ENCODE measurements around the gene GAP43.

Gene GAP43

GRCh38 chr3:115702598-115702997 is 79.3 kb downstream of the GAP43 start:
- no peak overlapping the region for H3K27ac ChIP-seq
- no peaks in the 10 kb centered on the region for H3K27me3 ChIP-seq (ENCODE audit: insufficient read depth, low read depth, severe bottlenecking)
- no peaks in the 10 kb centered on the region for H3K9me3 ChIP-seq (ENCODE audit: severe bottlenecking)
- no peaks in the 10 kb centered on the region for H3K36me3 ChIP-seq
- H3K4me3 ChIP-seq (ENCODE audit: low read depth, low read length) = no peak overlapping the region
- TF ChIP-seq, protein P1, sequence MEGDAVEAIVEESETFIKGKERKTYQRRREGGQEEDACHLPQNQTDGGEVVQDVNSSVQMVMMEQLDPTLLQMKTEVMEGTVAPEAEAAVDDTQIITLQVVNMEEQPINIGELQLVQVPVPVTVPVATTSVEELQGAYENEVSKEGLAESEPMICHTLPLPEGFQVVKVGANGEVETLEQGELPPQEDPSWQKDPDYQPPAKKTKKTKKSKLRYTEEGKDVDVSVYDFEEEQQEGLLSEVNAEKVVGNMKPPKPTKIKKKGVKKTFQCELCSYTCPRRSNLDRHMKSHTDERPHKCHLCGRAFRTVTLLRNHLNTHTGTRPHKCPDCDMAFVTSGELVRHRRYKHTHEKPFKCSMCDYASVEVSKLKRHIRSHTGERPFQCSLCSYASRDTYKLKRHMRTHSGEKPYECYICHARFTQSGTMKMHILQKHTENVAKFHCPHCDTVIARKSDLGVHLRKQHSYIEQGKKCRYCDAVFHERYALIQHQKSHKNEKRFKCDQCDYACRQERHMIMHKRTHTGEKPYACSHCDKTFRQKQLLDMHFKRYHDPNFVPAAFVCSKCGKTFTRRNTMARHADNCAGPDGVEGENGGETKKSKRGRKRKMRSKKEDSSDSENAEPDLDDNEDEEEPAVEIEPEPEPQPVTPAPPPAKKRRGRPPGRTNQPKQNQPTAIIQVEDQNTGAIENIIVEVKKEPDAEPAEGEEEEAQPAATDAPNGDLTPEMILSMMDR (IDR thresholded peaks at IDR 0.05; ENCODE audit: low read depth, low read length) = no peak
- no peak for DNase-seq

GRCh38 chr3:115704661-115705338 is 81.5 kb downstream of the GAP43 start:
- H3K27me3 ChIP-seq (ENCODE audit: insufficient read depth, low read depth, severe bottlenecking) = no peaks in the 10 kb centered on the region
- no peak overlapping the region for H3K27ac ChIP-seq
- TF ChIP-seq, protein P1 (IDR thresholded peaks at IDR 0.05; ENCODE audit: low read depth, low read length) = no peak
- no peak overlapping the region for H3K4me3 ChIP-seq (ENCODE audit: low read depth, low read length)
- DNase-seq = no peak
- H3K9me3 ChIP-seq (ENCODE audit: severe bottlenecking) = no peaks in the 10 kb centered on the region
- no peaks in the 10 kb centered on the region for H3K36me3 ChIP-seq

- H3K9me3 ChIP-seq (ENCODE audit: severe bottlenecking) = no peaks in the 10 kb centered on the region
- TF ChIP-seq, protein P1 (IDR thresholded peaks at IDR 0.05; ENCODE audit: low read depth, low read length) = no peak
- no peaks in the 10 kb centered on the region for H3K36me3 ChIP-seq
- no peaks in the 10 kb centered on the region for H3K27me3 ChIP-seq (ENCODE audit: insufficient read depth, low read depth, severe bottlenecking)
- DNase-seq = no peak
- H3K4me3 ChIP-seq (ENCODE audit: low read depth, low read length) = no peak overlapping the region
- no peak overlapping the region for H3K27ac ChIP-seq
Observed at GRCh38 chr3:115706311-115706829, 83.1 kb downstream of the GAP43 start.

DNA sequence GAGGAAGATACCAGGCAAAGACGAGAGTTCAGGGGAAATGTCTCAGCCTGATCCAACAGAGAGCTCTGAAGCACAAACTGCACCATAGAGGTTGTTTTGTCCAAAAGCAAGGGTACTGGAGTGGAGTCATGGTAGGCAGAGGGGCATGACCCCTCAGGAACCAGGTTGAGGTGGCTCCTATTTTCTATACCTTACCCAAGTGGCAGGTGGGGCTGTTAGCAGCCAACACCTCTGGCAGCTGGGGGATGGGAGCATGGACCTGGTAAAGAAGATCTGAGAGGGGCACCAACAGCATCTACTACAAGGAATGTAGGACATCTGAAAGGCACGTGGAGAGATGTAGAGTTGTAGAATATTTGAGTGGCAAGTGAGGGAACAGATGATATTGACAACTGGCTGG is 85.2 kb downstream of the GAP43 start:
- H3K27ac ChIP-seq = no peak overlapping the region
- H3K27me3 ChIP-seq (ENCODE audit: insufficient read depth, low read depth, severe bottlenecking) = no peaks in the 10 kb centered on the region
- TF ChIP-seq, protein P1 (IDR thresholded peaks at IDR 0.05; ENCODE audit: low read depth, low read length) = no peak
- no peaks in the 10 kb centered on the region for H3K36me3 ChIP-seq
- no peak overlapping the region for H3K4me3 ChIP-seq (ENCODE audit: low read depth, low read length)
- no peak for DNase-seq
- no peaks in the 10 kb centered on the region for H3K9me3 ChIP-seq (ENCODE audit: severe bottlenecking)

- no peaks in the 10 kb centered on the region for H3K9me3 ChIP-seq (ENCODE audit: severe bottlenecking)
- TF ChIP-seq, protein P1 (IDR thresholded peaks at IDR 0.05; ENCODE audit: low read depth, low read length) = no peak
- no peaks in the 10 kb centered on the region for H3K36me3 ChIP-seq
- H3K4me3 ChIP-seq (ENCODE audit: low read depth, low read length) = no peak overlapping the region
- H3K27me3 ChIP-seq (ENCODE audit: insufficient read depth, low read depth, severe bottlenecking) = no peaks in the 10 kb centered on the region
- DNase-seq = no peak
- H3K27ac ChIP-seq = no peak overlapping the region
Observed at GRCh38 chr3:115709093-115709492, 85.8 kb downstream of the GAP43 start.

DNA sequence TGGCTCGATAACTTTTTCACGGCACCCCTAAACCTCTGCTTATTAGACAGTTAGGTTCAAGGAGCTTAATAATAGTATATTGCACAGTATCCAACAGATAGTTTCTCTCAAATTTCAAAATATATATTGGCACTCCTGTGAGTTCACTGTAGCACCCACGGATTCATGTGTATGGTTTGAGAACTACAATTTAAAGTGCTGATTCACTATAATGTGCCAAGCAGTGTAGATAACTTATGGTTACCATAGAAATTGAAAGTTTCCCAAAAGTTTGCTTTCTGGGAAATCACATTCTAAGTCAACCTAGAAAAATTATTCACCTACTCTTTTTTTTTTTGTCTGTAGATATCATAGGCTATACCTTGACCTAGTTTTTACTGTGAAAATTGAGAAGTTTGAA is 86.6 kb downstream of the GAP43 start:
- no peaks in the 10 kb centered on the region for H3K27me3 ChIP-seq (ENCODE audit: insufficient read depth, low read depth, severe bottlenecking)
- DNase-seq = no peak
- H3K4me3 ChIP-seq (ENCODE audit: low read depth, low read length) = no peak overlapping the region
- no peaks in the 10 kb centered on the region for H3K36me3 ChIP-seq
- no peaks in the 10 kb centered on the region for H3K9me3 ChIP-seq (ENCODE audit: severe bottlenecking)
- TF ChIP-seq, protein P1 (IDR thresholded peaks at IDR 0.05; ENCODE audit: low read depth, low read length) = no peak
- H3K27ac ChIP-seq = no peak overlapping the region

Data from WERI-Rb-1 (cell line).